K562 (cell line): ENCODE measurements around the gene IDH3G. TPM values are rescaled to one million over a fixed set of nuclear protein-coding genes. Genes with fewer than 3 reads are reported as not detected.

Experiments
- ATF7 ChIP-seq: fragments of 450-650 bp; IDR thresholded peaks from 2 replicates; pipeline ENCODE4 v1.7.1; 2014; ENCODE audit warnings: mild to moderate bottlenecking, moderate library complexity
- CBFB ChIP-seq: sonication (generic); formaldehyde crosslinking; IDR thresholded peaks from 2 replicates; pipeline ENCODE4 v1.4.0; 2020; ENCODE audit warnings: mild to moderate bottlenecking, missing genetic modification reagents
- CHD4 ChIP-seq: fragments of 200-600 bp; sonication (generic); IDR thresholded peaks from 3 replicates; pipeline ENCODE4 v1.6.1; 2012; ENCODE audit warnings: low read depth, mild to moderate bottlenecking, mixed read lengths, low read length, inconsistent platforms; ENCODE audit not compliant: insufficient read depth, insufficient replicate concordance, poor library complexity, severe bottlenecking
- DNMT1 ChIP-seq: fragments of 450-650 bp; IDR thresholded peaks from 2 replicates; pipeline ENCODE4 v1.6.1; 2016; ENCODE audit warnings: antibody characterized with exemption, mild to moderate bottlenecking
- GABPA ChIP-seq: fragments of 200-800 bp; sonication (Bioruptor generic); conservative IDR thresholded peaks from 2 replicates; pipeline ENCODE4 v1.6.1; 2016; ENCODE audit warnings: low read depth, missing genetic modification characterization, missing compliant biosample characterization
- IRF2 ChIP-seq: sonication (generic); formaldehyde crosslinking; IDR thresholded peaks from 2 replicates; pipeline ENCODE4 v1.8.1; 2022; ENCODE audit warnings: mild to moderate bottlenecking, missing genetic modification reagents
- KLF1 ChIP-seq: fragments of 450-650 bp; IDR thresholded peaks from 2 replicates; pipeline ENCODE4 v1.6.1; 2016; ENCODE audit warnings: missing genetic modification characterization, missing compliant biosample characterization
- MCM2 ChIP-seq: fragments of 450-650 bp; IDR thresholded peaks from 2 replicates; pipeline ENCODE4 v1.6.1; 2017; ENCODE audit warnings: low read depth, mild to moderate bottlenecking
- MTF1 ChIP-seq: fragments of 250-450 bp; sonication (Bioruptor Pico); IDR thresholded peaks from 2 replicates; pipeline ENCODE4 v1.9.0; 2021; ENCODE audit warnings: moderate library complexity, mild to moderate bottlenecking, inconsistent platforms, borderline replicate concordance
- NFE2 ChIP-seq: IDR thresholded peaks from 2 replicates; pipeline ENCODE4 v1.6.1; 2014; ENCODE audit warnings: antibody characterized with exemption, low read depth
- POLR3G ChIP-seq: IDR thresholded peaks from 2 replicates; pipeline ENCODE4 v1.6.1; 2011; ENCODE audit not compliant: insufficient read length, insufficient replicate concordance; ENCODE audit errors: extremely low read depth
- SIN3A ChIP-seq, 2 experiments: fragments of 150-350 bp in 1 of 2; IDR thresholded peaks; 2 replicates each; pipeline ENCODE4 v1.6.1; 2011 to 2016; ENCODE audit warnings: borderline replicate concordance in 2 of 2, low read depth in 2 of 2, low read length in 2 of 2, mild to moderate bottlenecking in 2 of 2, moderate library complexity in 2 of 2; ENCODE audit not compliant: control insufficient read depth in 1 of 2
- SREBF1 ChIP-seq: fragments of 150-350 bp; IDR thresholded peaks from 2 replicates; pipeline ENCODE4 v1.6.1; 2014; ENCODE audit warnings: antibody characterized with exemption, low read depth, low read length, borderline replicate concordance
- SRF ChIP-seq, 2 experiments: fragments of 250-450, 450-650 bp in 1 of 2; sonication (Bioruptor Pico) in 1 of 2; sonication (generic) in 1 of 2; formaldehyde crosslinking; IDR thresholded peaks; 2 replicates each; pipeline versions ENCODE4 v1.5.0 to v1.5.1; 2020 to 2022; ENCODE audit warnings: mild to moderate bottlenecking in 1 of 2, missing genetic modification reagents in 1 of 2
- ZBTB17 ChIP-seq: fragments of 450-650 bp; formaldehyde crosslinking; IDR thresholded peaks from 2 replicates; pipeline ENCODE4 v1.4.0; 2020; ENCODE audit warnings: mild to moderate bottlenecking
- ZEB2 ChIP-seq: fragments of 450-650 bp; IDR thresholded peaks from 2 replicates; pipeline ENCODE4 v1.6.1; 2016
- ZFX ChIP-seq: sonication (generic); formaldehyde crosslinking; IDR thresholded peaks from 2 replicates; pipeline ENCODE4 v1.8.0; 2022; ENCODE audit warnings: mild to moderate bottlenecking, missing genetic modification reagents, moderate library complexity
- ZNF12 ChIP-seq: sonication (generic); formaldehyde crosslinking; IDR thresholded peaks from 2 replicates; pipeline ENCODE4 v1.4.0; 2020; ENCODE audit warnings: mild to moderate bottlenecking, missing genetic modification reagents
- ZNF165 ChIP-seq: fragments of 250-450 bp; sonication (Bioruptor Pico); IDR thresholded peaks from 2 replicates; pipeline ENCODE4 v1.4.0; 2020; ENCODE audit warnings: borderline replicate concordance
- ZNF551 ChIP-seq: fragments of 250-450 bp; sonication (Bioruptor Pico); IDR thresholded peaks from 2 replicates; pipeline ENCODE4 v1.5.0; 2021; ENCODE audit warnings: mild to moderate bottlenecking, moderate library complexity
- ZNF589 ChIP-seq: fragments of 200-800 bp; sonication (Bioruptor generic); IDR thresholded peaks from 2 replicates; pipeline ENCODE4 v1.6.1; 2016; ENCODE audit warnings: low read depth, missing genetic modification characterization, missing compliant biosample characterization
- ZNF764 ChIP-seq: fragments of 250-450 bp; sonication (Bioruptor Pico); IDR thresholded peaks from 2 replicates; pipeline ENCODE4 v1.4.0; 2020; ENCODE audit warnings: low read depth, mild to moderate bottlenecking, moderate library complexity
- ZNF785 ChIP-seq: fragments of 250-450 bp; sonication (Bioruptor Pico); IDR thresholded peaks from 2 replicates; pipeline ENCODE4 v1.4.0; 2020; ENCODE audit warnings: mild to moderate bottlenecking
- polyA plus RNA-seq, 8 experiments: library from polyadenylated mRNA; depleted of rRNA in 4 of 8; stranded (reverse) in 5 of 8; unstranded in 3 of 8; fragments of >200 nt; fragmentation: Nextera tagmentation in 2 of 8; fragmentation: Illumina TruSeq in 1 of 8; extraction: Ambion mirVana in 2 of 8; extraction: Trizol in 1 of 8; gene quantifications; 2 replicates each; pipeline versions ENCODE4 v1.2.1 to v1.2.3, GENCODE V29; 2011 to 2014; ENCODE audit warnings: inconsistent platforms in 1 of 8, missing spikeins in 1 of 8
- total RNA-seq, 7 experiments: library from RNA; depleted of rRNA in 6 of 7; stranded (reverse); fragments of >200 nt in 6 of 7; fragmentation: Illumina TruSeq in 2 of 7; extraction: Trizol in 2 of 7; gene quantifications; 2 replicates each; pipeline versions ENCODE4 v1.2.1 to v1.2.3, GENCODE V29; 2011 to 2021; ENCODE audit warnings: low replicate concordance in 1 of 7
- TF ChIP-seq, protein P1 (sequence below): fragments of 250-450 bp; sonication (Bioruptor Pico); IDR thresholded peaks from 2 replicates; pipeline ENCODE4 v1.4.0; 2020; ENCODE audit warnings: mild to moderate bottlenecking, moderate library complexity

The IDH3G gene
- total and polyA plus RNA-seq, 9 of the 15 experiments (the other 6 are each of a cell fraction or from before 2014, with no cell fraction given), result 24.3 to 72.5 (median 37.9) TPM

DNA sequence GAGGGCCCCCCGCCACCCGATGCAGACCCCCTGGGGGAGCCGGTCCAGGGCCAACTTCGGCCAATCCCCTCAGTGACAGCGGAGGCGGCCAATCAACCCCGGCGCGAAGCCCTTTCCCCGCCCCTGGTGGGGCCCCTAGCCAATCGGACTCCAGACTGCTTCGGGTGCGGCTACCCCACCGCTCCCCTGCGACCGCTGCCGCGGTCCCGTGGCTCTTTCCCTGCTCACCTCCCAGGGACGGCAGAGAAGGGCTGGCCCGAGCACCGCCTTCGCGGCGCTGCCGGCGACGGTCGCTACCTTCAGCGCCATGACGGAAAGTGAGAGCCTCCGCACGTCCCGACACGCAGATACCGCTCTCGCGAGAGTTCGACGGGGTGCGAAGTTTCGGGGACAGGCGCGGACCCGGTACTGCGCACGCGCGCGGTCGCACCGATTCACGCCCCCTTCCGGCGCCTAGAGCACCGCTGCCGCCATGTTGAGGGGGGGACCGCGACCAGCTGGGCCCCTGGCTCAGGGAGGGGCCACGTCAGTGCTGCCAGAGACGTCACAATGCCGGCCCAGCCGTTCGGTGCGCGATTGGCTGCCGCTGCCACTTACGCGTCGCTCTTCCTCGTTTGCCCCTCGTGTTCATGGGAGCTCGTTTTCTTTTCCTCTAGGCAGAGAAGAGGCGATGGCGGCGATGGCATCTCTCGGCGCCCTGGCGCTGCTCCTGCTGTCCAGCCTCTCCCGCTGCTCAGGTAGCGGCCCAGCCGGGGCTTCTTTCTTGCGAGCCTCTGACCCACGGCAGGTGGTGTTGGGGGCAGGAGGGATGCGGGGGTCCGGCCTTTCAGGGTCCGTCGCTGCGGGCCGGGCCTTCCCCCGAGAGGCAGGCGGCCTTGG is at the start of gene IDH3G, which contains the start of gene SSR4 (continued):
- peak in 1 of 2 experiments; percentile 91; a peak in 2 of 4 replicates for TF ChIP-seq SIN3A (IDR thresholded peaks at IDR 0.05; ENCODE audit: borderline replicate concordance in 2 of 2, control insufficient read depth in 1 of 2, low read depth in 2 of 2, low read length in 2 of 2)
- TF ChIP-seq NFE2, result no peak; the same call in 1 of the 2 replicates
- TF ChIP-seq ZNF12 (CRISPR knock-in tag), result no peak
- TF ChIP-seq, protein P1, sequence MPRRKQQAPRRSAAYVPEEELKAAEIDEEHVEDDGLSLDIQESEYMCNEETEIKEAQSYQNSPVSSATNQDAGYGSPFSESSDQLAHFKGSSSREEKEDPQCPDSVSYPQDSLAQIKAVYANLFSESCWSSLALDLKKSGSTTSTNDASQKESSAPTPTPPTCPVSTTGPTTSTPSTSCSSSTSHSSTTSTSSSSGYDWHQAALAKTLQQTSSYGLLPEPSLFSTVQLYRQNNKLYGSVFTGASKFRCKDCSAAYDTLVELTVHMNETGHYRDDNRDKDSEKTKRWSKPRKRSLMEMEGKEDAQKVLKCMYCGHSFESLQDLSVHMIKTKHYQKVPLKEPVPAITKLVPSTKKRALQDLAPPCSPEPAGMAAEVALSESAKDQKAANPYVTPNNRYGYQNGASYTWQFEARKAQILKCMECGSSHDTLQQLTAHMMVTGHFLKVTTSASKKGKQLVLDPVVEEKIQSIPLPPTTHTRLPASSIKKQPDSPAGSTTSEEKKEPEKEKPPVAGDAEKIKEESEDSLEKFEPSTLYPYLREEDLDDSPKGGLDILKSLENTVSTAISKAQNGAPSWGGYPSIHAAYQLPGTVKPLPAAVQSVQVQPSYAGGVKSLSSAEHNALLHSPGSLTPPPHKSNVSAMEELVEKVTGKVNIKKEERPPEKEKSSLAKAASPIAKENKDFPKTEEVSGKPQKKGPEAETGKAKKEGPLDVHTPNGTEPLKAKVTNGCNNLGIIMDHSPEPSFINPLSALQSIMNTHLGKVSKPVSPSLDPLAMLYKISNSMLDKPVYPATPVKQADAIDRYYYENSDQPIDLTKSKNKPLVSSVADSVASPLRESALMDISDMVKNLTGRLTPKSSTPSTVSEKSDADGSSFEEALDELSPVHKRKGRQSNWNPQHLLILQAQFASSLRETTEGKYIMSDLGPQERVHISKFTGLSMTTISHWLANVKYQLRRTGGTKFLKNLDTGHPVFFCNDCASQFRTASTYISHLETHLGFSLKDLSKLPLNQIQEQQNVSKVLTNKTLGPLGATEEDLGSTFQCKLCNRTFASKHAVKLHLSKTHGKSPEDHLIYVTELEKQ, result no peak
- no peak for TF ChIP-seq ZBTB17
- no peak for TF ChIP-seq ZEB2
- peak; percentile 66 for TF ChIP-seq GABPA (tag)
- no peak for TF ChIP-seq DNMT1
- no peak for TF ChIP-seq IRF2
- TF ChIP-seq ZFX (CRISPR knock-in tag), result peak; percentile 79
- TF ChIP-seq ATF7, result peak; percentile 87
- TF ChIP-seq MCM2, result no peak
- no peak for TF ChIP-seq ZNF165 (CRISPR knock-in tag)
- TF ChIP-seq ZNF764 (CRISPR knock-in tag), result no peak
- no peak for TF ChIP-seq KLF1
- no peak for TF ChIP-seq SREBF1
- no peak for TF ChIP-seq ZNF589 (CRISPR knock-in tag)
- no peak for TF ChIP-seq POLR3G
- no peak for TF ChIP-seq ZNF785 (CRISPR knock-in tag)
- TF ChIP-seq CHD4, result no peak
- TF ChIP-seq ZNF551 (CRISPR knock-in tag), result no peak
- TF ChIP-seq MTF1 (CRISPR knock-in tag), result peak; percentile 45; the same call in 1 of the 2 replicates
- TF ChIP-seq CBFB (CRISPR knock-in tag), result no peak
- TF ChIP-seq SRF (CRISPR knock-in tag; IDR thresholded peaks at IDR 0.05), result peak in 1 of 2 experiments; percentile 63; a peak in 1 of 4 replicates
